Measurements from ENCODE around the gene ADAMTS6. TPM values are rescaled to one million over a fixed set of nuclear protein-coding genes. Genes with fewer than 3 reads are reported as not detected.
"Not testable (repeated sequence)": the region's sequence is repeated elsewhere in the genome, so short reads cannot be mapped to it uniquely, and the experiment has no call there.

Gene ADAMTS6
- total RNA-seq, 3 donors from 2014 or later = 0.69 to 3.6 (median 1.4) TPM

- Histone ChIP-seq H3K9me3 (no peaks in the 10 kb centered on the region), H3K4me1 (ENCODE audit: low read depth) (no peaks in the 10 kb centered on the region), H3K36me3 (ENCODE audit: low read depth) (no peaks in the 10 kb centered on the region), H3K4me3 (no peak overlapping the region)
- DNase-seq (no peak), ATAC-seq (no peak)
- intact Hi-C loops (cut with DNase I, micrococcal nuclease) = no loop called here
- TF ChIP-seq, protein P1, sequence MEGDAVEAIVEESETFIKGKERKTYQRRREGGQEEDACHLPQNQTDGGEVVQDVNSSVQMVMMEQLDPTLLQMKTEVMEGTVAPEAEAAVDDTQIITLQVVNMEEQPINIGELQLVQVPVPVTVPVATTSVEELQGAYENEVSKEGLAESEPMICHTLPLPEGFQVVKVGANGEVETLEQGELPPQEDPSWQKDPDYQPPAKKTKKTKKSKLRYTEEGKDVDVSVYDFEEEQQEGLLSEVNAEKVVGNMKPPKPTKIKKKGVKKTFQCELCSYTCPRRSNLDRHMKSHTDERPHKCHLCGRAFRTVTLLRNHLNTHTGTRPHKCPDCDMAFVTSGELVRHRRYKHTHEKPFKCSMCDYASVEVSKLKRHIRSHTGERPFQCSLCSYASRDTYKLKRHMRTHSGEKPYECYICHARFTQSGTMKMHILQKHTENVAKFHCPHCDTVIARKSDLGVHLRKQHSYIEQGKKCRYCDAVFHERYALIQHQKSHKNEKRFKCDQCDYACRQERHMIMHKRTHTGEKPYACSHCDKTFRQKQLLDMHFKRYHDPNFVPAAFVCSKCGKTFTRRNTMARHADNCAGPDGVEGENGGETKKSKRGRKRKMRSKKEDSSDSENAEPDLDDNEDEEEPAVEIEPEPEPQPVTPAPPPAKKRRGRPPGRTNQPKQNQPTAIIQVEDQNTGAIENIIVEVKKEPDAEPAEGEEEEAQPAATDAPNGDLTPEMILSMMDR (IDR thresholded peaks at IDR 0.05) = no peak
These were observed 91.5 kb downstream of the ADAMTS6 start for GRCh38 chr5:65390208-65390607.

DNA sequence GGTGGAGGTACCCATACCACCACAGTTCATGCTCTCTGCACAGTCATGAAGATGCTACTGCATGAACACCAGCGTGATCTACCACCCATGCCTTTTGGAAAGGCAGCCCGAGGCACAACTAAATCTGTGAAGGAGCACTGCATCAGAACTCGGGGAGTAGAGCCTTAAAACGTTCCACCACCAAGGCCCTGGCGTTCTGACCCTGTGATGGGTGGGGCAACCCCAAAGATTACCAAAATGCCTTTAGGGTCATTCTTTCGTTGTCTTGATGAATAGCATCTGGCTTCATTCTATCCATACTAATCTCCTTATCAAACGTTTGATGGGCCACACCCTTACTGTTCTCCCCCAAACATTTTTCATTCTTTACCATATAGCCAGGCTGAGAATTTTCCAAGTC, 97.9 kb downstream of the ADAMTS6 start:
- ATAC-seq (no peak), DNase-seq (no peak)
- Histone ChIP-seq H3K36me3 (ENCODE audit: low read depth) (no peaks in the 10 kb centered on the region), H3K4me1 (ENCODE audit: low read depth) (no peaks in the 10 kb centered on the region), H3K9me3 (no peaks in the 10 kb centered on the region), H3K4me3 (no peak overlapping the region)
- TF ChIP-seq, protein P1 (IDR thresholded peaks at IDR 0.05) = no peak
- intact Hi-C loops (cut with DNase I, micrococcal nuclease) = no loop called here

GRCh38 chr5:65382582-65382981, 99.1 kb downstream of the ADAMTS6 start:
- Histone ChIP-seq H3K4me1 (ENCODE audit: low read depth) (no peaks in the 10 kb centered on the region), H3K36me3 (ENCODE audit: low read depth) (no peaks in the 10 kb centered on the region), H3K4me3 (no peak overlapping the region), H3K9me3 (no peaks in the 10 kb centered on the region)
- intact Hi-C loops (cut with DNase I, micrococcal nuclease) = no loop called here
- ATAC-seq (no peak), DNase-seq (no peak)
- TF ChIP-seq, protein P1 (IDR thresholded peaks at IDR 0.05) = no peak

GRCh38 chr5:65370505-65370904, 111.2 kb downstream of the ADAMTS6 start:
- ATAC-seq; H3K4me1 ChIP-seq (ENCODE audit: low read depth); H3K4me3 ChIP-seq; intact Hi-C loops (cut with DNase I, micrococcal nuclease); H3K9me3 ChIP-seq; H3K36me3 ChIP-seq (ENCODE audit: low read depth); DNase-seq: not testable (repeated sequence)

- DNase-seq (no peak), ATAC-seq (no peak)
- Histone ChIP-seq H3K4me1 (ENCODE audit: low read depth) (no peaks in the 10 kb centered on the region), H3K36me3 (ENCODE audit: low read depth) (no peaks in the 10 kb centered on the region), H3K9me3 (no peaks in the 10 kb centered on the region), H3K4me3 (no peak overlapping the region)
- intact Hi-C loops (cut with DNase I, micrococcal nuclease) = no loop called here
- TF ChIP-seq, protein P1 (IDR thresholded peaks at IDR 0.05) = no peak
These were observed 115.1 kb downstream of the ADAMTS6 start for GRCh38 chr5:65366655-65367054.

DNA sequence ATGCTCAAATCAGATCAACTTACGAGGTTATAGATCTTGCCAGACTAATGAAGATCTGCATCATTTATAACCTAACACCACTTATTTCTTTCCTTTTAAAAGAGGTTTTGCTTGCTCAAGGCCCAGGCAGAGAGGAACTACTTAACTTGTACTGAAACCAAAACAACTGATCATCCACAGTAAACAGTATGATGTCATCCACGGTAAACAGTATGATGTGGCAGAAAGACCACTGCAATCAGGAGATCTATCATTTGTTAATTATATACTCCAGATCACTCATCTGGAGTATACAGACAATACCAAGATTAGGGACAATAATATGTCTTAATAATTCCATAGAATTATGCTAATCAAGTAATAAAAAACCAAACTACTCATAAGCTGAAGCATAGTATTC, 116.8 kb downstream of the ADAMTS6 start:
- ATAC-seq = no peak
- TF ChIP-seq, protein P1 (IDR thresholded peaks at IDR 0.05) = no peak
- H3K9me3 ChIP-seq = no peaks in the 10 kb centered on the region
- H3K4me1 ChIP-seq (ENCODE audit: low read depth) = no peaks in the 10 kb centered on the region
- H3K36me3 ChIP-seq (ENCODE audit: low read depth) = no peaks in the 10 kb centered on the region
- intact Hi-C loops (cut with DNase I, micrococcal nuclease) = no loop called here
- DNase-seq = no peak
- H3K4me3 ChIP-seq = no peak overlapping the region

All from mucosa of descending colon (tissue), 3 donors.